NOMO-1 treated with dmso at 0.1 percent for 144 hours (cell line): Measurements from ENCODE around the gene ULK1.
"Not testable (repeated sequence)": the region's sequence is repeated elsewhere in the genome, so short reads cannot be mapped to it uniquely, and the experiment has no call there.

Experiments used
- DNase-seq: peaks from one replicate; lab custom pipeline; 2025; ENCODE audit not compliant: unreplicated experiment; lab: John Stamatoyannopoulos, UW

ULK1 gene

GRCh38 chr12:131941116-131941986 lies 46.9 kb downstream of the ULK1 start:
- no peak for DNase-seq

- DNase-seq: no peak
Measured at GRCh38 chr12:131941987-131942341, 47.5 kb downstream of the ULK1 start.

GRCh38 chr12:131942671-131943070 lies 48.2 kb downstream of the ULK1 start:
- no peak for DNase-seq

- no peak for DNase-seq
Measured at GRCh38 chr12:131943389-131943788, 49.0 kb downstream of the ULK1 start.

- no peak for DNase-seq
Measured at GRCh38 chr12:131943876-131944275, 49.5 kb downstream of the ULK1 start.

- no peak for DNase-seq
Measured at GRCh38 chr12:131944601-131945251, 50.3 kb downstream of the ULK1 start.

GRCh38 chr12:131946757-131947156 lies 52.3 kb downstream of the ULK1 start:
- DNase-seq: no peak

- no peak for DNase-seq
Measured at GRCh38 chr12:131947482-131948027, 53.1 kb downstream of the ULK1 start.

- no peak for DNase-seq
Measured at GRCh38 chr12:131948166-131948712, 53.8 kb downstream of the ULK1 start.

- not testable (repeated sequence) for DNase-seq
Measured at GRCh38 chr12:131948713-131949430, 54.5 kb downstream of the ULK1 start.

GRCh38 chr12:131949431-131950181 lies 55.2 kb downstream of the ULK1 start, which contains the start of gene EP400:
EP400 (plus strand) TSS chr12:131949942; CDS start chr12:131960620, 10,678 bp downstream.
- peak; percentile 93 for DNase-seq

GRCh38 chr12:131950182-131950913 lies 55.9 kb downstream of the ULK1 start:
- no peak for DNase-seq

- not testable (repeated sequence) for DNase-seq
Measured at GRCh38 chr12:131953810-131954209, 59.4 kb downstream of the ULK1 start.

GRCh38 chr12:131954460-131954859 lies 60.0 kb downstream of the ULK1 start:
- not testable (repeated sequence) for DNase-seq

GRCh38 chr12:131959116-131959515 lies 64.7 kb downstream of the ULK1 start:
- no peak for DNase-seq

- no peak for DNase-seq
Measured at GRCh38 chr12:131959641-131960589, 65.5 kb downstream of the ULK1 start.

- not testable (repeated sequence) for DNase-seq
Measured at GRCh38 chr12:131960590-131961325, 66.3 kb downstream of the ULK1 start.

GRCh38 chr12:131961328-131961727 lies 66.9 kb downstream of the ULK1 start:
- not testable (repeated sequence) for DNase-seq
